ENCODE data around the gene CLN5.
"Not testable (repeated sequence)": the region's sequence is repeated elsewhere in the genome, so short reads cannot be mapped to it uniquely, and the experiment has no call there.

CLN5 gene

GRCh38 chr13:76975863-76976262 is 16.0 kb upstream of the CLN5 start:
- no peak for DNase-seq (ENCODE audit: low spot score)

GRCh38 chr13:76976490-76976889 is 15.4 kb upstream of the CLN5 start:
- no peak for DNase-seq (ENCODE audit: low spot score)

GRCh38 chr13:76976929-76977328 is 15.0 kb upstream of the CLN5 start:
- no peak for DNase-seq (ENCODE audit: low spot score)

GRCh38 chr13:76980075-76980718 is 11.7 kb upstream of the CLN5 start:
- DNase-seq (ENCODE audit: low spot score) = peak; percentile 91

GRCh38 chr13:76982061-76982460 is 9.8 kb upstream of the CLN5 start:
- no peak for DNase-seq (ENCODE audit: low spot score)

- no peak for DNase-seq (ENCODE audit: low spot score)
Measured at GRCh38 chr13:76983676-76984075, 8.2 kb upstream of the CLN5 start.

GRCh38 chr13:76991432-76991795 is 467 bp upstream of the CLN5 start:
- DNase-seq (ENCODE audit: low spot score) = no peak

- DNase-seq (ENCODE audit: low spot score) = peak; percentile 25
Measured at GRCh38 chr13:76992548-76993001, 694 bp downstream of the CLN5 start.

- DNase-seq (ENCODE audit: low spot score) = peak; percentile 35
Measured at GRCh38 chr13:76993021-76993420, 1.1 kb downstream of the CLN5 start.

GRCh38 chr13:76993473-76993872 is 1.6 kb downstream of the CLN5 start:
- no peak for DNase-seq (ENCODE audit: low spot score)

- DNase-seq (ENCODE audit: low spot score) = no peak
Measured at GRCh38 chr13:76994281-76994680, 2.4 kb downstream of the CLN5 start.

GRCh38 chr13:77000475-77000874 is 8.6 kb downstream of the CLN5 start:
- DNase-seq (ENCODE audit: low spot score) = no peak

GRCh38 chr13:77001540-77001939 is 9.7 kb downstream of the CLN5 start:
- DNase-seq (ENCODE audit: low spot score) = no peak

- no peak for DNase-seq (ENCODE audit: low spot score)
Measured at GRCh38 chr13:77001963-77002587, 10.2 kb downstream of the CLN5 start.

GRCh38 chr13:77002590-77003190 is 10.8 kb downstream of the CLN5 start:
- DNase-seq (ENCODE audit: low spot score) = peak; percentile 29

- not testable (repeated sequence) for DNase-seq (ENCODE audit: low spot score)
Measured at GRCh38 chr13:77008337-77008736, 16.5 kb downstream of the CLN5 start.

GRCh38 chr13:77009011-77009410 is 17.1 kb downstream of the CLN5 start:
- DNase-seq (ENCODE audit: low spot score) = no peak

GRCh38 chr13:77009719-77010118 is 17.8 kb downstream of the CLN5 start:
- DNase-seq (ENCODE audit: low spot score) = not testable (repeated sequence)

GRCh38 chr13:77013853-77014542 is 22.1 kb downstream of the CLN5 start:
- no peak for DNase-seq (ENCODE audit: low spot score)

- no peak for DNase-seq (ENCODE audit: low spot score)
Measured at GRCh38 chr13:77014906-77015685, 23.2 kb downstream of the CLN5 start.

- no peak for DNase-seq (ENCODE audit: low spot score)
Measured at GRCh38 chr13:77016251-77016812, 24.5 kb downstream of the CLN5 start.

All from AG08396 (cell line).